ENCODE data around the gene FLAD1. TPM values are rescaled to one million over a fixed set of nuclear protein-coding genes. Genes with fewer than 3 reads are reported as not detected.

The FLAD1 gene
- total RNA-seq, 4 donors from 2014 or later, result 12.6 to 33.8 (median 20.7) TPM

DNA sequence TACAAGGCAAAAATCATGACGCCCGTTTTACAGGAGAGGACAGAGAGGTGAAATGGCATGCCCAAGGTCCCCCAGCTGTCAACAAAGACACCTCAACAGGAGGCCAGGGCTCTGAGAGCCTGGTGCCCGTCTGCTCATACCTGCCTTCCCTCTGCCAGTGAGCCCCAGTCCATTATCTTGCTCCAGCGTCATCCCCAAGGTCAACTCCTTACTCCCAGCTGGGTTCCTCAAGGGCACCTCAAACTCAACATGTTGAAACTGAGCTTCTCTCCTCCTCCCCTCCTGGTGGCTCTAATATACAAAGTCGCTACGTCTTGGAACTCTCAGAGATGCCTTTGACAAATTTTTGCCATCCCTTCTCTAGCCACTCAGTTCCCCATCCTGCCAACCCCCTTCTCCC, 30.5 kb upstream of the FLAD1 start:
- Histone ChIP-seq H3K4me1 (peaks cover 3 to 22% of the 10 kb centered on the region in 2 donors), H3K9me3 (no peaks in the 10 kb centered on the region), H3K36me3 (no peaks in the 10 kb centered on the region), H3K4me3 (no peak overlapping the region), H3K27me3 (no peaks in the 10 kb centered on the region), H3K27ac (no peak overlapping the region)
- intact Hi-C loops (cut with DNase I; ENCODE audit: low total_unique reads), result no loop called here
- DNase-seq, result no peak
- no peak for TF ChIP-seq POLR2A (IDR thresholded peaks at IDR 0.05)
- TF ChIP-seq, protein P1, sequence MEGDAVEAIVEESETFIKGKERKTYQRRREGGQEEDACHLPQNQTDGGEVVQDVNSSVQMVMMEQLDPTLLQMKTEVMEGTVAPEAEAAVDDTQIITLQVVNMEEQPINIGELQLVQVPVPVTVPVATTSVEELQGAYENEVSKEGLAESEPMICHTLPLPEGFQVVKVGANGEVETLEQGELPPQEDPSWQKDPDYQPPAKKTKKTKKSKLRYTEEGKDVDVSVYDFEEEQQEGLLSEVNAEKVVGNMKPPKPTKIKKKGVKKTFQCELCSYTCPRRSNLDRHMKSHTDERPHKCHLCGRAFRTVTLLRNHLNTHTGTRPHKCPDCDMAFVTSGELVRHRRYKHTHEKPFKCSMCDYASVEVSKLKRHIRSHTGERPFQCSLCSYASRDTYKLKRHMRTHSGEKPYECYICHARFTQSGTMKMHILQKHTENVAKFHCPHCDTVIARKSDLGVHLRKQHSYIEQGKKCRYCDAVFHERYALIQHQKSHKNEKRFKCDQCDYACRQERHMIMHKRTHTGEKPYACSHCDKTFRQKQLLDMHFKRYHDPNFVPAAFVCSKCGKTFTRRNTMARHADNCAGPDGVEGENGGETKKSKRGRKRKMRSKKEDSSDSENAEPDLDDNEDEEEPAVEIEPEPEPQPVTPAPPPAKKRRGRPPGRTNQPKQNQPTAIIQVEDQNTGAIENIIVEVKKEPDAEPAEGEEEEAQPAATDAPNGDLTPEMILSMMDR (IDR thresholded peaks at IDR 0.05), result no peak

DNA sequence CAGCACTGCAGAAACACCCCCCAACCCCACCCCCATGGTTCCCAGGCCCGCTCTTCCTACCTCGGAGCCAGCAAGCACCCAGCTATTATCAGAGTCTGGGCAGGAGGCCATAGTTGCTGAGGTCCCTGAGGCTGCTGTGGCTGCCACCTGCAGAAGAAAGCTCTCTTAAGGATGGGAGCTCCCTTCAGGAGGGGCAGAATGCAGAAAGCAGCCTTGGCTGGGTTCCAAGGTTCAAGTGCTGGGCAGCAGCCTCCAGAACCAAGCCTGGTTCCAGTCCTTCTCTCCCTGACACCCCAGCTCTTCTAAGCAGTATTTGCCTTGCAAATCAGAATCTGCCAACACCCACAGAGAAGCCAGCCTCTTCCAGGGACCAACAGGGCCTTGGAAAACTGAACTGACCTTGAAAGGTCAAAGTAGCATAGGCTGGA, 29.5 kb upstream of the FLAD1 start:
- DNase-seq, result no peak
- H3K36me3 ChIP-seq, result no peaks in the 10 kb centered on the region
- no peak overlapping the region for H3K4me3 ChIP-seq
- H3K27me3 ChIP-seq, result no peaks in the 10 kb centered on the region
- H3K27ac ChIP-seq, result no peak overlapping the region
- no peaks in the 10 kb centered on the region for H3K9me3 ChIP-seq
- intact Hi-C loops (cut with DNase I; ENCODE audit: low total_unique reads), result no loop called here
- TF ChIP-seq, protein P1 (IDR thresholded peaks at IDR 0.05), result no peak
- no peak for TF ChIP-seq POLR2A (IDR thresholded peaks at IDR 0.05)
- peaks cover 3 to 22% of the 10 kb centered on the region in 2 donors for H3K4me1 ChIP-seq

DNA sequence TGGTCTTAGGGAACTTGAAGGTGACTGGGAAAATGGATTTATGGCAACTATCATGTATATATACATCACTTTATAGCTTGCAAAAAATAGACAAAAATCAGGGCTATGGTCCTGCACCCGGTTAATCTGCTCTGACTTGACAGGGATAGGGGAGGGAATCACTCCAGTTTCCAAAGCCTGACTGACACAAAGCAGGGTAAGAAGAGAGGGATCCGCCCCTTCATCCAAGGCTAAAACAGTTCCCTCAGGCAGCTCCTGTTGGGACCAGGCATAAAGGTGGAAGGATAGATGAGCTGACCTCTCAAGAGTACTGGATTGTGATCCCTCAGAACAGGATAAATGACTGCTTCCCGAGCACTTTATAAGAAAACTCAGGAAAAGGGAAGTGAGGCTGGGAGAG, 28.6 kb upstream of the FLAD1 start:
- no peaks in the 10 kb centered on the region for H3K27me3 ChIP-seq
- no peak for DNase-seq
- H3K4me1 ChIP-seq, result peaks cover 3 to 22% of the 10 kb centered on the region in 2 donors
- intact Hi-C loops (cut with DNase I; ENCODE audit: low total_unique reads), result no loop called here
- no peak for TF ChIP-seq POLR2A (IDR thresholded peaks at IDR 0.05)
- TF ChIP-seq, protein P1 (IDR thresholded peaks at IDR 0.05), result no peak
- H3K4me3 ChIP-seq, result peak overlapping the region in 1 of 2 donors; percentile 48
- peak overlapping the region; percentile 76 to 79 for H3K27ac ChIP-seq
- H3K36me3 ChIP-seq, result no peaks in the 10 kb centered on the region
- no peaks in the 10 kb centered on the region for H3K9me3 ChIP-seq

DNA sequence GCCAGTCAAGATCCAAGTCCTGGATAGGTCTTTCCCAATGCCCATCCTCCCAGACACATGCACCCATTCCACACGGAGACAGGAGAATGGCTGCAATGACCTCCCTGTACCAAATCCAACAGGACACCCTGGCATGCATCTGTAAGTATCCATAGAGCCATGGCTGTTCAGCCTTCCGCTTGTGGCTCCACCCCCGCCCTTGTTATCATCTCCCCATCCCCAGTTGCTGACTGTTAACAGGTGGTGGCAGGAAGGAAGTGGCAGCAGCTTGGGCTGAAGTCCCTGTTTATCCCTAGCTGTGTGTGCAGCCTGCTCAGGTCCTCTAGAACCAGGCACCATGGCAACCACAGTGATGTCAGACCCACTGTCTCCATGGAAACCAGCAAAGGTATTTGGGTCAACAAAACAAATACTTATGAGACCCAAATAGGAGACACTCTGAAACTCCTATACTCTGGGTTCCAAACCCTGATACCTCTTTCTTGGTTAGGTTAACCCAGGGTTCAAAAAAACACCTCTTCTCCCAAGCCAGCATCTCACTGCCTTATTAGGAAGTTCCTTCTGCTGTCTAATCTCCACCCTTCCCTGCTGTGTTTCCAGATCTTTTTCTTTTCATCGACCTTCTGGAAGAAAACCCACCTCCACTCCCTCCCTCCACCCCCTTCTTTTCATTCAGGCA, 28.0 kb upstream of the FLAD1 start:
- H3K4me3 ChIP-seq, result peak overlapping the region; percentile 48 to 57
- TF ChIP-seq, protein P1 (IDR thresholded peaks at IDR 0.05), result no peak
- no peak for TF ChIP-seq POLR2A (IDR thresholded peaks at IDR 0.05)
- no peaks in the 10 kb centered on the region for H3K9me3 ChIP-seq
- no peaks in the 10 kb centered on the region for H3K36me3 ChIP-seq
- intact Hi-C loops (cut with DNase I; ENCODE audit: low total_unique reads), result no loop called here
- no peaks in the 10 kb centered on the region for H3K27me3 ChIP-seq
- peak overlapping the region; percentile 76 to 79 for H3K27ac ChIP-seq
- H3K4me1 ChIP-seq, result peaks cover 3 to 22% of the 10 kb centered on the region in 2 donors
- DNase-seq, result peak in 1 of 2 donors; percentile 68

DNA sequence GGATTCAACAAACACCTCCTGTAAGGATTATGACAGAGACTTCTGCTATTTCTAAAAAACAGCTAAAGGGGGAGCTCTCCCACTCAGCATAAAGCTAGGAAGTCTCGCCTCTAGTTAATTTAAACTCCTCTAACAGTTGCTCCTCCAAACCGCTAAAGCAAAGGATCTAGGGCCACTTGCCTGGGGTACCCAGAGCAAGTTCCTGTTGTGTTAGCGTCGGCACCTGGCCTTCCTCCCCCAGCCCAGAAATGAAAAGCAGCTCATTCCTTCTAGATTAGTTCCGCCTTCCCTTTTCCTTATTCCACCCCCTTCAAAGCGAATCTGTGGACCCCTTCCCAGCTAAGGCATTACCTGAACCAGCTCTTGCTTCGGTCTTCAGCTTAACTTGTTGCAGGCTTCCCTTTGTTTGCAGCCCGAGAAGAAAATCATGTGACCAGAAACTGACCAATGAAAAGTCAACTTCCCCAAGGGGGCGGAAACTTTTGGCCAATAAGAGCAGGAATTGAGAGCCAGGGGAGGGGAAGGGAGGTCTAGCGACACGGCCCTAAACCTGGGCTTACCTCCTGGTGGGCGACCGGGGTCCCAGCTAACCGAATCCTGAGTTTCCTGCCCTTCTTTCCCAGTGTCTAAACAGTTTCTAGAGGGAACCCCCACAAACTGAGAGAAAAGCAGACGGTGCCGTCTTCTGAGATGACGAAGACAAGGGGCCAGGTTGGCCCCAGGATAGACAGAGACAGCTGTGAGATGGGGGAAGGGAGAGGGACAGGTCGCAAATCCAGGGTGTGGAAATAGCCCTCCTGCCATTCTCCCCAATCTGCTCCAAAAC, 27.2 kb upstream of the FLAD1 start, which contains the start of gene PBXIP1:
Gene PBXIP1 (minus strand): TSS at position 382 of the 826 bp plus-strand sequence. CDS start 2,378 bp downstream, outside the sequence.
- Histone ChIP-seq H3K4me1 (peaks cover 3 to 22% of the 10 kb centered on the region in 2 donors), H3K27me3 (no peaks in the 10 kb centered on the region), H3K9me3 (no peaks in the 10 kb centered on the region), H3K4me3 (peak within 1 kb of the TSS; percentile 48 to 57), H3K36me3 (no peaks in the 10 kb centered on the region), H3K27ac (peak within 1 kb of the TSS; percentile 76 to 79)
- intact Hi-C loops (cut with DNase I; ENCODE audit: low total_unique reads), result no loop called here
- peak; percentile 41 to 50 for TF ChIP-seq POLR2A (IDR thresholded peaks at IDR 0.05)
- TF ChIP-seq, protein P1 (IDR thresholded peaks at IDR 0.05), result peak in 1 of 4 experiments; percentile 22
- DNase-seq, result peak; percentile 78 to 87

Measured in uterus (tissue), 4 donors.